Activated CD4-positive, alpha-beta memory T cell treated with anti-CD3 and anti-CD28 coated beads for 36 hours (primary cell): ENCODE measurements around the gene FBL. TPM values are rescaled to one million over a fixed set of nuclear protein-coding genes. Genes with fewer than 3 reads are reported as not detected.
"Not testable (repeated sequence)": the region's sequence is repeated elsewhere in the genome, so short reads cannot be mapped to it uniquely, and the experiment has no call there.

ENCODE experiments used
- CTCF ChIA-PET: fragments of 350-600 bp; sonication (Branson Sonifier 250); formaldehyde crosslinking; loops from one replicate; lab custom pipeline; 2021; ENCODE audit warnings: antibody characterized with exemption, inconsistent platforms; lab: Charles Lee
- POLR2A ChIA-PET: fragments of 350-600 bp; sonication (Branson Sonifier 250); formaldehyde crosslinking; loops from one replicate; lab custom pipeline; 2021; ENCODE audit warnings: antibody characterized with exemption; lab: Charles Lee
- DNase-seq: peaks from one replicate; pipeline ENCODE4 v3.0.0-alpha.2; 2020
- H3K27ac Mint-ChIP-seq: one replicate; pipeline ENCODE4 v1.8.0; 2021; ENCODE audit warnings: mixed read lengths
- H3K27me3 Mint-ChIP-seq: one replicate; pipeline ENCODE4 v1.8.0; 2021; ENCODE audit warnings: mixed read lengths
- H3K36me3 Mint-ChIP-seq: one replicate; pipeline ENCODE4 v1.8.0; 2021; ENCODE audit warnings: mixed read lengths
- H3K4me1 Mint-ChIP-seq: one replicate; pipeline ENCODE4 v1.8.0; 2021; ENCODE audit warnings: low read depth, mixed read lengths
- H3K4me3 Mint-ChIP-seq: one replicate; pipeline ENCODE4 v1.8.0; 2021; ENCODE audit warnings: mild to moderate bottlenecking, mixed read lengths
- H3K9me3 Mint-ChIP-seq: one replicate; pipeline ENCODE4 v1.8.0; 2021; ENCODE audit warnings: mixed read lengths
- intact Hi-C: fragments of 100-400 bp; cut with micrococcal nuclease; formaldehyde crosslinking; loops from one replicate; pipeline ENCODE4 v1.15.1; 2023
- total RNA-seq, 2 experiments: library from RNA; stranded (reverse); gene quantifications; one replicate each; pipeline ENCODE4 v1.2.3, GENCODE V29; 2021

FBL gene
- total RNA-seq, 2 experiments from 2014 or later: 579 to 589 TPM

DNA sequence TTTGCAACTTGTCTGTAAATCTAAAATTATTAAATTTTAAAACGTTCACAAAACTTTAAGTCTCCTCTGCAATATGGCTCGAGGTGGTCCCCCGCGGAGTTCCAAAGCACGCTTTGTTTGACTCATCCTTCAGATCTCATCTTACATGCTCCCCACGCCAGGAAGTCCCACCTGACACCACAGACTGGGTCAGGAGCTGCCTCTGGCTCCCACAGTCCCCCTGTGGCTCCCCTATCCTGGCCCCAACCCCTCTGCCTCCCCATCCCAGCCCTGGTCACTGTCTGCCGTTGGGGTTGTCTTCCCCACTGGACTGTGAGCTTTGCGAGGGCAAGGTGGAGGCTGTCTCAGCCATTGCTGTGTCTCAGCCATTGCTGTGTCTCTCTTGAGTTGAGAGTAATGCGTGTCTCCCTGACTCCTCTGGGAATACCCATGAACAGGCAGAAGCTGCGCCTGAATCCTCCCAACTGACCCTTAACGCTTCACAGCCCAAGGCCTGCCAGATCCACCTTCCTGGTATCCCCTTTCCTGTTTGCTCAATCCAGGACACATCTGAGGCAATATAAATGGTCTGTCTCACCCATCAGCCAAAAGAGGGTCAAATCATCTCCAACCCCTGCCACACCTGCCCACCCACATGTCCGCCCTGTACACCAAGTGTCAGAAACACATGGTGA, 28.2 kb downstream of the FBL start:
- intact Hi-C loops: no loop called here
- no peak for DNase-seq
- ChIA-PET POLR2A (no interaction called here), CTCF (no interaction called here)
- Mint-ChIP-seq H3K27me3 (no peaks in the 10 kb centered on the region), H3K27ac (no peak overlapping the region), H3K4me3 (no peak overlapping the region), H3K4me1 (peaks cover 3% of the 10 kb centered on the region), H3K9me3 (no peaks in the 10 kb centered on the region), H3K36me3 (peaks cover 6% of the 10 kb centered on the region)

DNA sequence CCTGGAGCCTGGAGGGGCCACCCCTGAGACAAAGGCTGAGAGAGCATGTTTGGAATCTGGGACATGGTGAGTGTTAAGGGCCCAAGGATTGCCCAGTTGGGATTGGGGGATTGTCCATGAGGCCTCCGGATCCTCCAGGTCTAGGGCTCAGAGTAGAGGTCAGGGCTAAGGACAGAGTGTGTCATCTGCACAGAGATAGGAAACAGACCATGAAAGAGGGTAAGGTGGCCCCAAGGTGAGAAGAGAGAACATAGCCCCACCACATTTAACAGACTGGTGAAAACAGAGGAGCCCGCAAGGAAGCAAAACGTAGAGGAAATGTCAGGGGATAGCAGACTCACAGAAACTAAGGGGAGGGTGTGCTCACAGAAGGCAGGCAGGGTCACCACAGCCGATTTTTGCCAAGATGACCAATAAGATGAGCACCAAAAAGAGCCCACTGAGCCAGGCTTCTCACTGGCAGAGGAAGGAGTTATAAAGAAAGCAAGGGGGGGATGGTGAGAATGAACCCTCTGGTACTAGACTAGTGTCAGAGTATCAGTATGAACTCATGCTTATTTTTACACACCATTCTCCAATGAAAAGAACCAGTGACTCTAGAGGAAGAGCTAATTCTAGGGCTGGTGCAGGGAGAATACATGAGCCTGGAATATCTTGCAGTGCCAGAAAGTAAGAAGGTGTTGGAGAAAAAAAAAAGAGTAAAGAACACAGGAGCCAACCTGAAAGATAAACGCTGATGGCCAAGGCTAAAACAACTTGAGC, 29.7 kb downstream of the FBL start:
- H3K4me1 Mint-ChIP-seq: peaks cover 3% of the 10 kb centered on the region
- no peak for DNase-seq
- POLR2A ChIA-PET: no interaction called here
- no peak overlapping the region for H3K4me3 Mint-ChIP-seq
- H3K9me3 Mint-ChIP-seq: no peaks in the 10 kb centered on the region
- CTCF ChIA-PET: no interaction called here
- peaks cover 7% of the 10 kb centered on the region for H3K36me3 Mint-ChIP-seq
- intact Hi-C loops: no loop called here
- no peaks in the 10 kb centered on the region for H3K27me3 Mint-ChIP-seq
- no peak overlapping the region for H3K27ac Mint-ChIP-seq

DNA sequence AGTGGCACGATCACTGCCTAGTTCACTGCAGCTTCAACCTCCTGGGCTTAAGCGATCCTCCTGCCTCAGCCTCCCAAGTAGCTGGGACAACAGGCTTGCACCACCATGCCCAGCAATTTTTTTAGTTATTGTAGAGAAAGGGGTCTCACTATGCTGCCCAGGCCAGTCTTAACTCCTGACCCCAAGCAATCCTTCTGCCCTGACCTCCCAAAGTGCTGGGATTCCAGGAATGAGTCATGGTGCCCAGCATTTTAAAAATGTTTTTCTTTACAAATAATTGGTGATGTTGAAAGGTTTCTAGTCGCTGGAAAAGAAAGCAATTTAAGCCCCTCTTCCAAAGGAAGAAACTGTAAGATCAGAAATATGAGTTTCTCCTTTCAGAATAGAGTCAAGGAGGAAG, 31.6 kb downstream of the FBL start:
- Mint-ChIP-seq H3K4me1 (peaks cover 3% of the 10 kb centered on the region), H3K36me3 (peaks cover 7% of the 10 kb centered on the region), H3K27ac (no peak overlapping the region), H3K27me3 (no peaks in the 10 kb centered on the region), H3K4me3 (no peak overlapping the region), H3K9me3 (no peaks in the 10 kb centered on the region)
- POLR2A ChIA-PET: interaction anchor here (0.7 kb wide), 1 partner anchor 13 kb away, joined by 3 read pairs; no protein-coding TSS in a partner anchor
- DNase-seq: no peak
- intact Hi-C loops: no loop called here
- CTCF ChIA-PET: interaction anchor here (1.7 kb wide), 1 partner anchor 22 kb away, joined by 4 read pairs; no protein-coding TSS in a partner anchor

DNA sequence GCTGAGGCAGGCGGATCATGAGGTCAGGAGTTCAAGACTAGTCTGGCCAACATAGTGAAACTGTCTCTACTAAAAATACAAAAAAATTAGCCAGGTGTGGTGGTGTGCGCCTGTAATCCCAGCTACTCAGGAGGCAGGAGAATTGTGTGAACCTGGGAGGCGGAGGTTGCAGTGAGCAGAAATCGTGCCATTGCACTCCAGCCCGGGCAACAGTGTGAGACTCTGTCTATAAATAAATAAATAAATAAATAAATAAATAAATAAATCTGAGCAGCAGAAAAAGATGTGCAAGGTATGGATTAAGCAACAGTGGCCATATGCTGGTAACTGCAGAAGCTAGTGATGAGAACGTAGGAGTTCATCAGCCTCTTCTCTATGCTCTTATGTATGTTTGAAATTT, 32.1 kb downstream of the FBL start:
- POLR2A ChIA-PET: interaction anchor here (0.7 kb wide), 1 partner anchor 13 kb away, joined by 3 read pairs; no protein-coding TSS in a partner anchor
- DNase-seq, H3K27me3 Mint-ChIP-seq, H3K4me1 Mint-ChIP-seq, H3K36me3 Mint-ChIP-seq, H3K27ac Mint-ChIP-seq, H3K4me3 Mint-ChIP-seq, H3K9me3 Mint-ChIP-seq, intact Hi-C loops: not testable (repeated sequence)
- CTCF ChIA-PET: interaction anchor here (1.7 kb wide), 1 partner anchor 21 kb away, joined by 4 read pairs; no protein-coding TSS in a partner anchor

DNA sequence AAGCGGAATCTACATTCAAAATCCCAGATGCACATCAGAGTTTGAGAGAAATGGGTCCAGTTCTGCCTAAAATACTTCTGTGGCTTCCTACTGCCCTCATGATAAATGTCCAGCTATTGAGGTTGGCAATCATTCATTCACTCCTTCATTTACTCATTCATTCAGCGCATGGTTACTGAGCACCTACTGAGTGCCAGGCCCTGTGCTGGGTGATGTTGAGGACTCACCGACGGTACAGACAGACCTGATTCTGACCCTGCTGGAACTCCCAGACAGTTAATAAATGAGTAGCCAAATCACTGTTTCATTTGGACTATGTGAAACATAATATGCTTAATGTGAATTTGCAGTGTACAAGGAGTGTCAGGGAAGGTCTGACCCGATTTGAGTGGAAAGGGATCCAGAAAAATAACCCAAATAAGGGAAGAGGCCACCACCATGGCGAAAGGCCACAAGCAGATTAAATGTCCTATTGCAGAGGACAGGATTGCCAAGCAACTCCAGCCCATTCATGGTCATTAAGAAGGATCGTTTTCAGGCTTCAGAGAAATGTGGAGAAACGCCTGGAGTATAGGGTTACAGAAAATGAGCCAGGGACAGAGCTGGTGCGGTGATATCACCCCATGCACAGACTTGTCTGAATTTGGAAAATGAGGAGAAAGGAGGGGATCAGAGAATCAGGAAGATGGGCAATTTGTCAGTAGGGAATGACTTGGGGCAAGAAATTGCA, 32.8 kb downstream of the FBL start:
- DNase-seq: no peak
- H3K36me3 Mint-ChIP-seq: peaks cover 7% of the 10 kb centered on the region
- no peak overlapping the region for H3K27ac Mint-ChIP-seq
- no peak overlapping the region for H3K4me3 Mint-ChIP-seq
- no peaks in the 10 kb centered on the region for H3K4me1 Mint-ChIP-seq
- H3K27me3 Mint-ChIP-seq: no peaks in the 10 kb centered on the region
- ChIA-PET CTCF (interaction anchor here (1.7 kb wide), 1 partner anchor 21 kb away, joined by 4 read pairs; no protein-coding TSS in a partner anchor), POLR2A (no interaction called here)
- H3K9me3 Mint-ChIP-seq: no peaks in the 10 kb centered on the region
- intact Hi-C loops: no loop called here

DNA sequence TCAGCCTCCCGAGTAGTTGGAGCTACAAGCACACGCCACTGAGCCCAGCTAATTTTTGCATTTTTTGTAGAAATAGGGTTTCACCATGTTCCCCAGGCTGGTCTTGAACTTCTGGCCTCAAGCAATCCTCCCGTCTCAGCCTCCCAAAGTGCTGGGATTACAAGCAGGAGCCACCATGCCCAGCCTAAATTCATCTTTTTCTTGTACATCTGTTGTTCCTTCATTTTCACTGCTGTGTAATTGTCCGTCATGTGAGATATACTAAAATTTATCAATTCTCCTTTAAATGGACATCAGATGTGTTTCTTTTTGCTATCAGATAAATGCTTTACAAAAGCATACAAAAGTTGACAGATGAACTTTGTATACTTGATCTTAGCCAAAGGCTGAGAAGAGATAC, 35.1 kb downstream of the FBL start:
- intact Hi-C loops: no loop called here
- POLR2A ChIA-PET: no interaction called here
- CTCF ChIA-PET: interaction anchor here (1.6 kb wide), 1 partner anchor 18 kb away, joined by 4 read pairs; no protein-coding TSS in a partner anchor

DNA sequence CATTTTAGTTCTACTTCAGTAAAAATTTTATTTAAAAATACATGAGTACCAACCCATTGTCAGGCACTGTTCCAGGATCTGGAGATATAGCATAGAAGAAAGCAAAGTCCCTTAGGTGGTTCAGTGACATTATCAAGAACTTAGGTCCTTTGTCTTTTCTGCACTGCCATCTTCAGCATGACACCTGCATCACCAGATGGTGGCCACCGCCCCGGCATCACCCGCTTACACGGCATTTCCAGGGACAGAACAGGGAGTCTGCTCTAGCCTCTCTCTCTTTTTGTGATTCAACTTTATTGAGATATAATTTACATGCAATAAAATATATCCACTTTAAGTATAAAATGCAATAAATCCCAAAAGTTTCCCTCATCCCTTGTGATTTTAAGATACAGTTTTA, 35.8 kb downstream of the FBL start:
- Mint-ChIP-seq H3K27me3 (no peaks in the 10 kb centered on the region), H3K27ac (no peak overlapping the region), H3K4me3 (no peak overlapping the region), H3K9me3 (no peaks in the 10 kb centered on the region), H3K4me1 (no peaks in the 10 kb centered on the region), H3K36me3 (peaks cover 1% of the 10 kb centered on the region)
- POLR2A ChIA-PET: no interaction called here
- intact Hi-C loops: no loop called here
- CTCF ChIA-PET: no interaction called here
- no peak for DNase-seq

More for the DNA sequence above, 35.1 kb downstream of the FBL start:
- Mint-ChIP-seq H3K27ac (no peak overlapping the region), H3K36me3 (peaks cover 1% of the 10 kb centered on the region), H3K4me3 (no peak overlapping the region), H3K4me1 (no peaks in the 10 kb centered on the region), H3K9me3 (no peaks in the 10 kb centered on the region), H3K27me3 (no peaks in the 10 kb centered on the region)
- no peak for DNase-seq

DNA sequence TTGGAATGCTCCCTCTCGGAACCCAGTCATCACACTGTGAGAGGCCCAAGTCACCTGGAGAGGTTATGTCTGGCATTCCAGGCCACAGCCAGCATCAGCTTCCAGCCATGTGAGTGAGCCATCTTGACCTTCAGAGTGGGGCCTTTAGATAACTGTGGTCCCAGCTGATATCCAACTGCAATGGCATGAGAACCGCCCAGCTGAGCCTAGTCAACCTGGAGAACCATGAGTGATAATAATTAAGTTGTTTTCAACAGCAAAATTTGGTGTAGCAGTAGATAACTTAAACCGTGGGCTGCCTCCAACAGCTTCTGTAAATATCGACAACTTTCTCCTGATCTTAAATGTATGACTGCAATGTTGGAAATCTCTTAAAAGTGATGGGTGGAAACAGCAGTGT, 36.8 kb downstream of the FBL start:
- intact Hi-C loops: no loop called here

DNA sequence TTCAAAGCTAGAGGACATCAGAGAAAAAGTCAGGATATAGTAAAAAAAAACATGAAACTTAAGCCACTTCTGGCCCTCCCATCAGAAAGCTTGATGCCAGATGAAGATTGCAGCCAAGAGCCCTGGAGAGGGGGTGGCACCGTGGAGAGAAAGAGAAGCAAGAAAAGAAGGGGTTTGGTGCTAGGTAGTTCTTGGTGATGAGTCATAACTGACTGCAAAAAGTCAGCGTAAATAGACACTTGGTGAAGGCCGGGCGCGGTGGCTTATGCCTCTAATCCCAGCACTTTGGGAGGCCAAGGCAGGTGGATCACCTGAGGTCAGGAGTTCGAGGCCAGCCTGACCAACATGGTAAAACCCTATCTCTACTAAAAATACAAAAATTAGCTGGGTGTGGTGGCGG, 37.5 kb downstream of the FBL start:
- H3K9me3 Mint-ChIP-seq, H3K27me3 Mint-ChIP-seq, intact Hi-C loops, H3K4me1 Mint-ChIP-seq, H3K4me3 Mint-ChIP-seq, DNase-seq, H3K36me3 Mint-ChIP-seq, POLR2A ChIA-PET, H3K27ac Mint-ChIP-seq: not testable (repeated sequence)
- CTCF ChIA-PET: interaction anchor here (2.8 kb wide), 1 partner anchor 16 kb away, joined by 17 read pairs; no protein-coding TSS in a partner anchor

More for the DNA sequence above, 36.8 kb downstream of the FBL start:
- H3K27ac Mint-ChIP-seq: no peak overlapping the region
- H3K4me1 Mint-ChIP-seq: no peaks in the 10 kb centered on the region
- no peaks in the 10 kb centered on the region for H3K9me3 Mint-ChIP-seq
- no peak for DNase-seq
- peaks cover 1% of the 10 kb centered on the region for H3K36me3 Mint-ChIP-seq
- peaks cover 2% of the 10 kb centered on the region for H3K27me3 Mint-ChIP-seq
- ChIA-PET POLR2A (no interaction called here), CTCF (interaction anchor here (2.8 kb wide), 1 partner anchor 17 kb away, joined by 17 read pairs; no protein-coding TSS in a partner anchor)
- H3K4me3 Mint-ChIP-seq: no peak overlapping the region

DNA sequence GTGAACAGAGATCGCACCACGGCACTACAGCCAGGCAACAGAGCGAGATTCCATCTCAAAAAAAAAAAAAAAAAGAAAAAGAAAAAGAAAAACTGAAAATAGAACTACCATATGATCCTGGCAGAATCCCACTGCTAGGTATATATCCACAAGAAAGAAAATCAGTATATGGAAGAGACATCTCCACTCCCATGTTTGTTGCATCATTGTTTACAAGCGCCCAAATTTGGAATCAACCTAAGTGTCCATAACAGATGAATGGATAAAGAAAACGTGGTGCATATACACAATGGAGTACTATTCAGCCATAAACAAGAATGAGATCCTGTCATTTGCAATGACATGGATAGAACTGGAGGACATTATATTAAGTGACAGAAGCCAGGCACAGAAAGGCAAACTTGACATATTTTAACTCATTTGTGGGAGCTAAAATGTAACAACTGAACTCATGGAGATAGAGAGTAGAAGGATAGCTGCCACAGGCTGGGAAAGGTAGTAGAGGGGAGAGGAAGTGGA, 38.3 kb downstream of the FBL start:
- no peaks in the 10 kb centered on the region for H3K9me3 Mint-ChIP-seq
- no peak overlapping the region for H3K27ac Mint-ChIP-seq
- no peaks in the 10 kb centered on the region for H3K4me1 Mint-ChIP-seq
- DNase-seq: no peak
- ChIA-PET CTCF (interaction anchor here (2.8 kb wide), 1 partner anchor 15 kb away, joined by 17 read pairs; no protein-coding TSS in a partner anchor), POLR2A (no interaction called here)
- intact Hi-C loops: no loop called here
- H3K36me3 Mint-ChIP-seq: peaks cover 1% of the 10 kb centered on the region
- H3K27me3 Mint-ChIP-seq: peaks cover 7% of the 10 kb centered on the region
- H3K4me3 Mint-ChIP-seq: no peak overlapping the region

DNA sequence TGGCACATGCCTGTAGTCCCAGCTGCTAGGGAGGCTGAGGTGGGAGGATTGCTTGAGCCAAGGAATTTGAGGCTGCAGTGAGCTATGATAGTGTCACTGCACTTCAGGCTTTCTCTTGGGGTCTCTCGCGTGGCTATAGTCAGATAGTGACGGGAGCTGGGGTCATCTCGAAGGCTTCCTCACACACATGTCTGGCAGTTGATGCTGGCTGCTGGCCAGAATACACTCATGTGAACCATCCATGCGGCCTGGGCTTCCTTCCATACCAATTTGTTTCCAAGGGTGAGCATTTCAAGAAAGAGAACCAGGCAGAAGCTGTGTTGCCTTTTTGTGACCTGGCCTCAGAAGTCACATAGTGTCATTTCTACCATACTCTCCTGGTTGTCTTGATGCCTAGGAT, 41.1 kb downstream of the FBL start:
- H3K36me3 Mint-ChIP-seq: no peaks in the 10 kb centered on the region
- ChIA-PET CTCF (interaction anchor here (0.9 to 2.4 kb wide), 2 partner anchors 12 to 133 kb away, joined by 3 to 12 read pairs; no protein-coding TSS in a partner anchor), POLR2A (no interaction called here)
- no peak overlapping the region for H3K4me3 Mint-ChIP-seq
- H3K27me3 Mint-ChIP-seq: peaks cover 13% of the 10 kb centered on the region
- no peaks in the 10 kb centered on the region for H3K9me3 Mint-ChIP-seq
- H3K4me1 Mint-ChIP-seq: no peaks in the 10 kb centered on the region
- intact Hi-C loops: no loop called here
- no peak overlapping the region for H3K27ac Mint-ChIP-seq
- no peak for DNase-seq
